ENCODE results near the gene DGUOK. TPM values are rescaled to one million over a fixed set of nuclear protein-coding genes. Genes with fewer than 3 reads are reported as not detected.
A peak's percentile ranks its signal among the peaks of the same experiment; 100 is the strongest.

DGUOK gene
- total RNA-seq, 1 experiment from 2014 or later: 78.7 TPM

- CTCF ChIA-PET: no interaction called here
- Histone ChIP-seq H3K9me3 (ENCODE audit: insufficient read depth, low read depth) (no peaks in the 10 kb centered on the region; the same call in 1 of the 2 replicates), H3K79me2 (ENCODE audit: low read depth) (peaks cover 73% of the 10 kb centered on the region), H4K20me1 (ENCODE audit: insufficient read depth) (peaks cover 13% of the 10 kb centered on the region), H3K27me3 (ENCODE audit: insufficient read depth, low read depth) (no peaks in the 10 kb centered on the region), H3K27ac (no peak overlapping the region), H3K4me2 (peak overlapping the region; percentile 84), H3F3A (ENCODE audit: insufficient read depth, low read depth) (peaks cover 36% of the 10 kb centered on the region), H3K4me3 (peak overlapping the region; percentile 58; the same call in 1 of the 2 replicates), H3K4me1 (replicated peaks; ENCODE audit: insufficient read depth) (peaks cover 73% of the 10 kb centered on the region), H3K36me3 (ENCODE audit: low read depth) (peaks cover 16% of the 10 kb centered on the region; the same call in 1 of the 2 replicates), H3K9me2 (ENCODE audit: insufficient read depth) (no peaks in the 10 kb centered on the region), H2AFZ (no peak overlapping the region)
- TF ChIP-seq, protein P1, sequence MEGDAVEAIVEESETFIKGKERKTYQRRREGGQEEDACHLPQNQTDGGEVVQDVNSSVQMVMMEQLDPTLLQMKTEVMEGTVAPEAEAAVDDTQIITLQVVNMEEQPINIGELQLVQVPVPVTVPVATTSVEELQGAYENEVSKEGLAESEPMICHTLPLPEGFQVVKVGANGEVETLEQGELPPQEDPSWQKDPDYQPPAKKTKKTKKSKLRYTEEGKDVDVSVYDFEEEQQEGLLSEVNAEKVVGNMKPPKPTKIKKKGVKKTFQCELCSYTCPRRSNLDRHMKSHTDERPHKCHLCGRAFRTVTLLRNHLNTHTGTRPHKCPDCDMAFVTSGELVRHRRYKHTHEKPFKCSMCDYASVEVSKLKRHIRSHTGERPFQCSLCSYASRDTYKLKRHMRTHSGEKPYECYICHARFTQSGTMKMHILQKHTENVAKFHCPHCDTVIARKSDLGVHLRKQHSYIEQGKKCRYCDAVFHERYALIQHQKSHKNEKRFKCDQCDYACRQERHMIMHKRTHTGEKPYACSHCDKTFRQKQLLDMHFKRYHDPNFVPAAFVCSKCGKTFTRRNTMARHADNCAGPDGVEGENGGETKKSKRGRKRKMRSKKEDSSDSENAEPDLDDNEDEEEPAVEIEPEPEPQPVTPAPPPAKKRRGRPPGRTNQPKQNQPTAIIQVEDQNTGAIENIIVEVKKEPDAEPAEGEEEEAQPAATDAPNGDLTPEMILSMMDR (conservative IDR thresholded peaks at IDR 0.05): no peak
- no peak for TF ChIP-seq EZH2 (IDR thresholded peaks at IDR 0.05; ENCODE audit: low read depth)
- POLR2A ChIA-PET (ENCODE audit: unreplicated experiment): interaction anchor here (0.6 kb wide), 1 partner anchor 9 kb away, joined by 3 read pairs; no protein-coding TSS in a partner anchor
- no TSS peak for BruUV-seq (replicated peaks)
- DNase-seq: no peak
- intact Hi-C loops (cut with micrococcal nuclease; ENCODE audit: unreplicated experiment): loop anchor here (10.0 kb wide), 1 partner anchor 157 kb away; the partner anchor contains the start of gene BOLA3
Measured at GRCh38 chr2:73987109-73987947, 60.6 kb downstream of the DGUOK start.

DNA sequence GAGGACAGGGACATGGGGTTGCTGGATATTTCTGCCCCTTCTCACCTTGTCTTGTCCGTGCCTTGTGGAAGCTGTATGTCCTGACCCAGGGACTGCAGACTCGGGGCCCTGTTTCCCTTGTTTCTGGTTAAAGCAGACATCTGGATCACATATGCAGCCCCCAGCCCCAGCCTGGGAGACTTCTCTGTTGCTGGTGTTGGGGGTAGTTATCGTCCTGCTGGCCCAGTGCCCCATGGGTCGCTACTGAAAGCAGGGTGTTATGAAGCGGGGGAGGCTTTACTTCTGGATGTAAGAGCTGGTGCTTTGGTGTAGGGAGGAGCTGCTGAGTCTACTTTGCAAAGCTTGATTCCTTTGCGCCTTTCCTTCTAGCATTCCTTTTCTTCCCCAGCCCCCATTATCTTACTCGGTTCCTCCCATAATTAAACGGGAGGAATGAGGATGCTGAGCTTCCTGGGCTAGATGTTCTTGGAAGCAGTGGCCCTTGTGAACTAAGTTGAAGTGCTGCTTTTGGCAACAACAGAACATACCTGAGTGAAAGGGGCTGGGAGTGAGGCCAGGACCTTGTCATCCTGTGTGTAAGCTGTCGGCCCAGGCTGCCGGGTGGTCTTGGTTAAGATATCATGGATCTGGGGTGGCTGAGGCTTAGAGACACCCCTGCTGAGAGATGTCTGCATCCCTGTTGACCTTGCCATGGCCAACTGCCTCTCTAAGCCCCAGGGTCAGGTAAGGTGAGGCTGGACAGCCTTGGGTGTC lies 61.4 kb downstream of the DGUOK start:
- Histone ChIP-seq H2AFZ (no peak overlapping the region), H3K79me2 (ENCODE audit: low read depth) (peaks cover 75% of the 10 kb centered on the region), H3K9me2 (ENCODE audit: insufficient read depth) (no peaks in the 10 kb centered on the region), H3K4me1 (replicated peaks; ENCODE audit: insufficient read depth) (peaks cover 73% of the 10 kb centered on the region), H3K36me3 (ENCODE audit: low read depth) (peaks cover 16% of the 10 kb centered on the region; the same call in 1 of the 2 replicates), H3K9me3 (ENCODE audit: insufficient read depth, low read depth) (no peaks in the 10 kb centered on the region; the same call in 1 of the 2 replicates), H3K27me3 (ENCODE audit: insufficient read depth, low read depth) (no peaks in the 10 kb centered on the region), H4K20me1 (ENCODE audit: insufficient read depth) (peaks cover 13% of the 10 kb centered on the region), H3K27ac (no peak overlapping the region), H3K4me2 (peak overlapping the region; percentile 84), H3K4me3 (no peak overlapping the region; the same call in 1 of the 2 replicates), H3F3A (ENCODE audit: insufficient read depth, low read depth) (peaks cover 28% of the 10 kb centered on the region)
- ChIA-PET POLR2A (ENCODE audit: unreplicated experiment) (no interaction called here), CTCF (interaction anchor here (0.6 kb wide), 2 partner anchors 58 to 162 kb away, joined by 3 to 4 read pairs; no protein-coding TSS in a partner anchor)
- no peak for TF ChIP-seq EZH2 (IDR thresholded peaks at IDR 0.05; ENCODE audit: low read depth)
- TF ChIP-seq, protein P1 (conservative IDR thresholded peaks at IDR 0.05): no peak
- no TSS peak for BruUV-seq (replicated peaks)
- intact Hi-C loops (cut with micrococcal nuclease; ENCODE audit: unreplicated experiment): loop anchor here (10.0 kb wide), 1 partner anchor 157 kb away; the partner anchor contains the start of gene BOLA3
- DNase-seq: no peak

- no TSS peak for BruUV-seq (replicated peaks)
- H3K27ac ChIP-seq: no peak overlapping the region
- ChIA-PET POLR2A (ENCODE audit: unreplicated experiment) (no interaction called here), CTCF (no interaction called here)
- H4K20me1 ChIP-seq (ENCODE audit: insufficient read depth): peaks cover 13% of the 10 kb centered on the region
- peaks cover 82% of the 10 kb centered on the region for H3K4me1 ChIP-seq (replicated peaks; ENCODE audit: insufficient read depth)
- H3K4me2 ChIP-seq: no peak overlapping the region
- intact Hi-C loops (cut with micrococcal nuclease; ENCODE audit: unreplicated experiment): loop anchor here (2.0 to 10.0 kb wide), 2 partner anchors 77 to 155 kb away; partner anchors contain the start of gene BOLA3
- H3K79me2 ChIP-seq (ENCODE audit: low read depth): peaks cover 93% of the 10 kb centered on the region
- no peak for TF ChIP-seq EZH2 (IDR thresholded peaks at IDR 0.05; ENCODE audit: low read depth)
- H3K4me3 ChIP-seq: no peak overlapping the region
- no peaks in the 10 kb centered on the region; the same call in 1 of the 2 replicates for H3K9me3 ChIP-seq (ENCODE audit: insufficient read depth, low read depth)
- peaks cover 16% of the 10 kb centered on the region; the same call in 1 of the 2 replicates for H3K36me3 ChIP-seq (ENCODE audit: low read depth)
- peaks cover 15% of the 10 kb centered on the region for H3F3A ChIP-seq (ENCODE audit: insufficient read depth, low read depth)
- no peak for DNase-seq
- H3K27me3 ChIP-seq (ENCODE audit: insufficient read depth, low read depth): no peaks in the 10 kb centered on the region
- no peak overlapping the region for H2AFZ ChIP-seq
- no peaks in the 10 kb centered on the region for H3K9me2 ChIP-seq (ENCODE audit: insufficient read depth)
Measured at GRCh38 chr2:73989972-73990371, 63.3 kb downstream of the DGUOK start.

Data from PC-9 (cell line).